Kidney (tissue), 14 donors: ENCODE results near the gene FAM149B1. TPM values are rescaled to one million over a fixed set of nuclear protein-coding genes. Genes with fewer than 3 reads are reported as not detected.

Source experiments
- DNase-seq, 5 donors: peaks; one replicate each; pipeline ENCODE4 v3.0.0-alpha.2; 2013 to 2020
- FAIRE-seq: peaks from 2 replicates; lab custom pipeline; 2012; peaks lifted over from hg19 to GRCh38; lab: Jason Lieb, UNC
- H3K27ac ChIP-seq, 2 donors: one replicate each; pipeline ENCODE4 v1.7.0; 2013; ENCODE audit warnings: low read depth in 2 of 2, low read length in 2 of 2, inconsistent platforms in 1 of 2
- H3K27me3 ChIP-seq: one replicate; pipeline ENCODE4 v1.7.1; 2013; ENCODE audit warnings: low read length, inconsistent platforms; ENCODE audit not compliant: control insufficient read depth, insufficient read depth
- H3K36me3 ChIP-seq, 3 donors: one replicate each; pipeline versions ENCODE4 v1.7.0 to v1.7.1; 2013; ENCODE audit warnings: low read length in 3 of 3, control low read depth in 1 of 3, inconsistent platforms in 1 of 3; ENCODE audit not compliant: insufficient read depth in 3 of 3, control insufficient read depth in 2 of 3
- H3K4me1 ChIP-seq, 3 donors: one replicate each; pipeline versions ENCODE4 v1.7.0 to v1.7.1; 2013; ENCODE audit warnings: low read length in 3 of 3, inconsistent platforms in 1 of 3, low read depth in 1 of 3; ENCODE audit not compliant: control insufficient read depth in 2 of 3, insufficient read depth in 2 of 3
- H3K4me3 ChIP-seq, 3 donors: one replicate each; pipeline versions ENCODE4 v1.7.0 to v1.8.1; 2013; ENCODE audit warnings: low read length in 3 of 3, control low read depth in 1 of 3, inconsistent platforms in 1 of 3
- H3K9ac ChIP-seq, 3 donors: one replicate each; pipeline versions ENCODE4 v1.7.0 to v1.7.1; 2013; ENCODE audit warnings: low read length in 3 of 3, control low read depth in 1 of 3, inconsistent platforms in 1 of 3
- H3K9me3 ChIP-seq, 3 donors: one replicate each; pipeline versions ENCODE4 v1.7.0 to v1.7.1; 2013; ENCODE audit warnings: low read length in 3 of 3, control low read depth in 1 of 3, inconsistent platforms in 1 of 3; ENCODE audit not compliant: control insufficient read depth in 2 of 3, insufficient read depth in 1 of 3
- intact Hi-C: fragments of 100-400 bp; cut with DNase I; formaldehyde crosslinking; loops from one replicate; pipeline ENCODE4 v1.11.1; 2022
- polyA plus RNA-seq: library from polyadenylated mRNA; stranded (reverse); fragments of 350-450 nt; fragmentation: Illumina TruSeq; extraction: RNeasy Lipid Tissue Mini Kit (QIAGEN cat#74804); gene quantifications from one replicate; pipeline ENCODE4 v1.2.3, GENCODE V29; 2014; ENCODE audit warnings: low read depth, low replicate concordance; ENCODE audit not compliant: insufficient read depth
- total RNA-seq: library from RNA; stranded (reverse); fragmentation: NEBNext Ultra II Directional; extraction: Animal tissue kit (Norgen Biotek cat#: 25700); gene quantifications from one replicate; pipeline ENCODE4 v1.2.1, GENCODE V29; 2021
- TF ChIP-seq, protein P1 (sequence below): IDR thresholded peaks from 3 replicates; pipeline ENCODE4 v1.5.1; 2012; ENCODE audit warnings: mild to moderate bottlenecking, moderate library complexity, borderline replicate concordance; ENCODE audit not compliant: insufficient read depth; ENCODE audit errors: extremely low read depth
- donor health status: control.
- donor health status: control.
- donor health status: control.
- donor health status: control.
- donor health status: control.
- donor health status: DM: yes; HTN: yes; CAD: no.
- donor health status: Normal renal cell carcinoma (clear cell type).

The FAM149B1 gene
- total and polyA plus RNA-seq, 2 donors from 2014 or later = 21.7 to 24.9 TPM

DNA sequence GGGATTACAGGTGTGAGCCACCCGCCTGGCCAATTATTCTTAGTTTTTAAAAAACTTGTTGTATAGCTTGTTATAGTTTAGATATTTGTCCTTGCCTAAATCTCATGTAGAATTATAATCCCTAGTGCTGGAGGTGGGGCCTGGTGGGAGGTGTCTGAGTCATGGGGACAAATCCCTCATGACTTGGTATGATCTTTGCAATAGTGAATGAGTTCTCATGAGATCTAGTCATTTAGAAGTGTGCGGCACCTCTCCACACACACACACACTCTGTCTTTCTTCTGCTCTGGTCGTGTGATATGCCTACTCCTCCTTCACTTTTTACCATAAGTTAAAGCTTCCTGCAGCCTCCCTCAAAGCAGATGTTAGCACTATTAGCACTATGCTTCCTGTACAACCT lies 37.2 kb downstream of the FAM149B1 start:
- Histone ChIP-seq H3K9ac (no peak overlapping the region), H3K9me3 (no peaks in the 10 kb centered on the region), H3K27ac (no peak overlapping the region), H3K27me3 (no peaks in the 10 kb centered on the region), H3K4me1 (peaks cover 0 to 6% (median 0%) of the 10 kb centered on the region in 3 donors), H3K4me3 (no peak overlapping the region), H3K36me3 (peaks cover 0 to 9% (median 2%) of the 10 kb centered on the region in 3 donors)
- TF ChIP-seq, protein P1, sequence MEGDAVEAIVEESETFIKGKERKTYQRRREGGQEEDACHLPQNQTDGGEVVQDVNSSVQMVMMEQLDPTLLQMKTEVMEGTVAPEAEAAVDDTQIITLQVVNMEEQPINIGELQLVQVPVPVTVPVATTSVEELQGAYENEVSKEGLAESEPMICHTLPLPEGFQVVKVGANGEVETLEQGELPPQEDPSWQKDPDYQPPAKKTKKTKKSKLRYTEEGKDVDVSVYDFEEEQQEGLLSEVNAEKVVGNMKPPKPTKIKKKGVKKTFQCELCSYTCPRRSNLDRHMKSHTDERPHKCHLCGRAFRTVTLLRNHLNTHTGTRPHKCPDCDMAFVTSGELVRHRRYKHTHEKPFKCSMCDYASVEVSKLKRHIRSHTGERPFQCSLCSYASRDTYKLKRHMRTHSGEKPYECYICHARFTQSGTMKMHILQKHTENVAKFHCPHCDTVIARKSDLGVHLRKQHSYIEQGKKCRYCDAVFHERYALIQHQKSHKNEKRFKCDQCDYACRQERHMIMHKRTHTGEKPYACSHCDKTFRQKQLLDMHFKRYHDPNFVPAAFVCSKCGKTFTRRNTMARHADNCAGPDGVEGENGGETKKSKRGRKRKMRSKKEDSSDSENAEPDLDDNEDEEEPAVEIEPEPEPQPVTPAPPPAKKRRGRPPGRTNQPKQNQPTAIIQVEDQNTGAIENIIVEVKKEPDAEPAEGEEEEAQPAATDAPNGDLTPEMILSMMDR = no peak
- DNase-seq (no peak), FAIRE-seq (no peak)
- intact Hi-C loops = no loop called here

GRCh38 chr10:73205890-73206289 lies 38.0 kb downstream of the FAM149B1 start:
- Histone ChIP-seq H3K27ac (no peak overlapping the region), H3K36me3 (peaks cover 0 to 14% (median 2%) of the 10 kb centered on the region in 3 donors), H3K27me3 (no peaks in the 10 kb centered on the region), H3K4me3 (no peak overlapping the region), H3K4me1 (peaks cover 0 to 7% (median 0%) of the 10 kb centered on the region in 3 donors), H3K9me3 (no peaks in the 10 kb centered on the region), H3K9ac (no peak overlapping the region)
- intact Hi-C loops = no loop called here
- FAIRE-seq = no peak
- DNase-seq = no peak
- TF ChIP-seq, protein P1 = no peak

- intact Hi-C loops = no loop called here
- no peak for FAIRE-seq
Measured at GRCh38 chr10:73206385-73206784, 38.5 kb downstream of the FAM149B1 start.

More at GRCh38 chr10:73206385-73206784, 38.5 kb downstream of the FAM149B1 start:
- TF ChIP-seq, protein P1 = no peak
- peaks cover 0 to 7% (median 0%) of the 10 kb centered on the region in 3 donors for H3K4me1 ChIP-seq
- DNase-seq = no peak
- no peaks in the 10 kb centered on the region for H3K27me3 ChIP-seq
- H3K9me3 ChIP-seq = no peaks in the 10 kb centered on the region
- peaks cover 0 to 16% (median 2%) of the 10 kb centered on the region in 3 donors for H3K36me3 ChIP-seq
- no peak overlapping the region for H3K9ac ChIP-seq
- no peak overlapping the region for H3K27ac ChIP-seq
- H3K4me3 ChIP-seq = no peak overlapping the region
